Measurements from ENCODE around the gene GALNT2.

GALNT2 gene

DNA sequence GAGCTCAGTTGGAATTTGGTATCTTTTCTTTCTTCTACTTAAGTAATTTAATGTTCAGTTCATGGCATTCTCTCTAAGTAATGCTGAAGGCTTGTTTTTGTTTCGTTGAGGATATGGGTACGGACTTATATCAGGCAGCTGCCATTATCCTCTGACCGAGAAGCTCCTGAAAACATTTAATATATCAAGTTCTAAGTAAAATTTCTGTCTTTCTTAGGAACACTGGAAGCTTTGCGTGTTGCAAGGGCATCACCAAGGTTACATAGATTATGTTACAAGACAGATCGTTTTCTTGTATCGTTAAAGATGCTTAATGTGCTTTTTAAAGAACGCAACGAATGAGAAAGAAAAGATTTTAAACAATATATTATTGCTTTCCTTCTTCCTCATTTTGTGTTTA lies 1.0 kb upstream of the GALNT2 start:
- Histone ChIP-seq H3K4me1 (ENCODE audit: control insufficient read depth in 2 of 2, insufficient read depth in 1 of 2, low read depth in 1 of 2, low read length in 2 of 2) (peaks cover 6 to 18% of the 10 kb centered on the region in 2 donors), H4K91ac (ENCODE audit: low read depth, low read length, poor library complexity) (no peak overlapping the region), H2BK12ac (ENCODE audit: low read length) (no peak overlapping the region), H3K79me1 (ENCODE audit: low read depth, low read length) (peaks cover 2% of the 10 kb centered on the region), H2AK5ac (ENCODE audit: low read depth, low read length) (no peak overlapping the region), H3K4me2 (ENCODE audit: insufficient read depth, low read length, poor library complexity, severe bottlenecking) (no peak overlapping the region), H3K4ac (ENCODE audit: low read length) (no peak overlapping the region), H3K4me3 (ENCODE audit: low read length in 2 of 2) (peak overlapping the region in 1 of 2 donors; percentile 91), H3K9me3 (replicated peaks in 1 of 2; ENCODE audit: control insufficient read depth in 2 of 2, insufficient read depth in 1 of 2, low read depth in 1 of 2, low read length in 2 of 2) (peaks cover 0 to 10% of the 10 kb centered on the region in 2 donors), H3K36me3 (replicated peaks in 1 of 2; ENCODE audit: control insufficient read depth in 2 of 2, insufficient read depth in 2 of 2, low read length in 2 of 2) (no peaks in the 10 kb centered on the region), H3K9ac (ENCODE audit: low read depth, low read length, poor library complexity) (no peak overlapping the region), H2BK15ac (ENCODE audit: low read length) (no peak overlapping the region), H3K23ac (ENCODE audit: low read depth, low read length, poor library complexity) (no peak overlapping the region), H2BK5ac (ENCODE audit: low read length) (no peak overlapping the region), H2AFZ (ENCODE audit: low read length) (peak overlapping the region; percentile 88), H3K18ac (ENCODE audit: low read length) (no peak overlapping the region), H3K27ac (replicated peaks; ENCODE audit: low read length) (no peak overlapping the region), H3K14ac (ENCODE audit: low read length) (no peak overlapping the region), H3K27me3 (ENCODE audit: control insufficient read depth in 3 of 3, insufficient read depth in 3 of 3, low read depth in 1 of 3, low read length in 3 of 3) (no peaks in the 10 kb centered on the region), H4K8ac (ENCODE audit: low read depth, low read length) (no peak overlapping the region), H2BK120ac (ENCODE audit: low read depth, low read length) (no peak overlapping the region)
- no peak for DNase-seq (ENCODE audit: low spot score)
- WGBS, 2 donors (ENCODE audit: extremely low coverage in 2 of 2, insufficient read length in 2 of 2, insufficient replicate concordance in 1 of 2) = no CpG with 5 or more reads among the region's 8 CpGs

- peak overlapping the region; percentile 88 for H2AFZ ChIP-seq (ENCODE audit: low read length)
- peaks cover 0 to 8% of the 10 kb centered on the region in 2 donors for H3K9me3 ChIP-seq (replicated peaks in 1 of 2; ENCODE audit: control insufficient read depth in 2 of 2, insufficient read depth in 1 of 2, low read depth in 1 of 2, low read length in 2 of 2)
- peak overlapping the region; percentile 40 for H2AK5ac ChIP-seq (ENCODE audit: low read depth, low read length)
- H3K23ac ChIP-seq (ENCODE audit: low read depth, low read length, poor library complexity) = peak overlapping the region; percentile 65
- peak; percentile 42 for DNase-seq (ENCODE audit: low spot score)
- no peaks in the 10 kb centered on the region for H3K27me3 ChIP-seq (ENCODE audit: control insufficient read depth in 3 of 3, insufficient read depth in 3 of 3, low read depth in 1 of 3, low read length in 3 of 3)
- H4K91ac ChIP-seq (ENCODE audit: low read depth, low read length, poor library complexity) = no peak overlapping the region
- H2BK120ac ChIP-seq (ENCODE audit: low read depth, low read length) = no peak overlapping the region
- WGBS, 2 donors (ENCODE audit: extremely low coverage in 2 of 2, insufficient read length in 2 of 2, insufficient replicate concordance in 1 of 2) = no CpG with 5 or more reads among the region's 44 CpGs
- H2BK15ac ChIP-seq (ENCODE audit: low read length) = peak overlapping the region; percentile 55
- no peak overlapping the region for H2BK12ac ChIP-seq (ENCODE audit: low read length)
- H3K18ac ChIP-seq (ENCODE audit: low read length) = peak overlapping the region; percentile 93
- peaks cover 4% of the 10 kb centered on the region for H3K79me1 ChIP-seq (ENCODE audit: low read depth, low read length)
- H3K4me2 ChIP-seq (ENCODE audit: insufficient read depth, low read length, poor library complexity, severe bottlenecking) = peak overlapping the region; percentile 96
- H3K4me1 ChIP-seq (ENCODE audit: control insufficient read depth in 2 of 2, insufficient read depth in 1 of 2, low read depth in 1 of 2, low read length in 2 of 2) = peaks cover 9 to 18% of the 10 kb centered on the region in 2 donors
- H2BK5ac ChIP-seq (ENCODE audit: low read length) = peak overlapping the region; percentile 17
- no peak overlapping the region for H4K8ac ChIP-seq (ENCODE audit: low read depth, low read length)
- H3K9ac ChIP-seq (ENCODE audit: low read depth, low read length, poor library complexity) = peak overlapping the region; percentile 94
- no peak overlapping the region for H3K4ac ChIP-seq (ENCODE audit: low read length)
- H3K36me3 ChIP-seq (replicated peaks in 1 of 2; ENCODE audit: control insufficient read depth in 2 of 2, insufficient read depth in 2 of 2, low read length in 2 of 2) = no peaks in the 10 kb centered on the region
- H3K4me3 ChIP-seq (ENCODE audit: low read length in 2 of 2) = peak overlapping the region; percentile 91 to 95
- H3K14ac ChIP-seq (ENCODE audit: low read length) = peak overlapping the region; percentile 51
- peak overlapping the region; percentile 91 for H3K27ac ChIP-seq (replicated peaks; ENCODE audit: low read length)
Measured at GRCh38 chr1:230067419-230067870, 407 bp downstream of the GALNT2 start.

- Histone ChIP-seq H4K8ac (ENCODE audit: low read depth, low read length) (no peak overlapping the region), H3K27ac (replicated peaks; ENCODE audit: low read length) (peak overlapping the region; percentile 91), H3K4ac (ENCODE audit: low read length) (no peak overlapping the region), H3K4me3 (ENCODE audit: low read length in 2 of 2) (peak overlapping the region; percentile 91 to 95), H2BK15ac (ENCODE audit: low read length) (no peak overlapping the region), H3K23ac (ENCODE audit: low read depth, low read length, poor library complexity) (peak overlapping the region; percentile 65), H3K18ac (ENCODE audit: low read length) (peak overlapping the region; percentile 93), H2BK12ac (ENCODE audit: low read length) (no peak overlapping the region), H4K91ac (ENCODE audit: low read depth, low read length, poor library complexity) (no peak overlapping the region), H3K14ac (ENCODE audit: low read length) (peak overlapping the region; percentile 51), H2AK5ac (ENCODE audit: low read depth, low read length) (peak overlapping the region; percentile 40), H3K27me3 (ENCODE audit: control insufficient read depth in 3 of 3, insufficient read depth in 3 of 3, low read depth in 1 of 3, low read length in 3 of 3) (no peaks in the 10 kb centered on the region), H2AFZ (ENCODE audit: low read length) (peak overlapping the region; percentile 88), H3K36me3 (replicated peaks in 1 of 2; ENCODE audit: control insufficient read depth in 2 of 2, insufficient read depth in 2 of 2, low read length in 2 of 2) (no peaks in the 10 kb centered on the region), H2BK5ac (ENCODE audit: low read length) (peak overlapping the region; percentile 17), H3K9me3 (replicated peaks in 1 of 2; ENCODE audit: control insufficient read depth in 2 of 2, insufficient read depth in 1 of 2, low read depth in 1 of 2, low read length in 2 of 2) (peaks cover 0 to 4% of the 10 kb centered on the region in 2 donors), H2BK120ac (ENCODE audit: low read depth, low read length) (no peak overlapping the region), H3K4me1 (ENCODE audit: control insufficient read depth in 2 of 2, insufficient read depth in 1 of 2, low read depth in 1 of 2, low read length in 2 of 2) (peaks cover 9 to 18% of the 10 kb centered on the region in 2 donors), H3K9ac (ENCODE audit: low read depth, low read length, poor library complexity) (peak overlapping the region; percentile 94), H3K79me1 (ENCODE audit: low read depth, low read length) (peaks cover 6% of the 10 kb centered on the region), H3K4me2 (ENCODE audit: insufficient read depth, low read length, poor library complexity, severe bottlenecking) (peak overlapping the region; percentile 96)
- peak; percentile 45 for DNase-seq (ENCODE audit: low spot score)
- WGBS, 2 donors (ENCODE audit: extremely low coverage in 2 of 2, insufficient read length in 2 of 2, insufficient replicate concordance in 1 of 2) = no CpG with 5 or more reads among the region's 59 CpGs
Measured at GRCh38 chr1:230067871-230068620, 1.0 kb downstream of the GALNT2 start.

GRCh38 chr1:230068621-230068873 lies 1.5 kb downstream of the GALNT2 start:
- H3K27ac ChIP-seq (replicated peaks; ENCODE audit: low read length) = no peak overlapping the region
- H2BK12ac ChIP-seq (ENCODE audit: low read length) = no peak overlapping the region
- no peaks in the 10 kb centered on the region for H3K36me3 ChIP-seq (replicated peaks in 1 of 2; ENCODE audit: control insufficient read depth in 2 of 2, insufficient read depth in 2 of 2, low read length in 2 of 2)
- H3K4me2 ChIP-seq (ENCODE audit: insufficient read depth, low read length, poor library complexity, severe bottlenecking) = peak overlapping the region; percentile 96
- peaks cover 0 to 4% of the 10 kb centered on the region in 2 donors for H3K9me3 ChIP-seq (replicated peaks in 1 of 2; ENCODE audit: control insufficient read depth in 2 of 2, insufficient read depth in 1 of 2, low read depth in 1 of 2, low read length in 2 of 2)
- no peak overlapping the region for H4K91ac ChIP-seq (ENCODE audit: low read depth, low read length, poor library complexity)
- H3K18ac ChIP-seq (ENCODE audit: low read length) = no peak overlapping the region
- H3K79me1 ChIP-seq (ENCODE audit: low read depth, low read length) = peaks cover 6% of the 10 kb centered on the region
- no peak overlapping the region for H3K4ac ChIP-seq (ENCODE audit: low read length)
- no peak overlapping the region for H3K9ac ChIP-seq (ENCODE audit: low read depth, low read length, poor library complexity)
- no peak overlapping the region for H2BK120ac ChIP-seq (ENCODE audit: low read depth, low read length)
- H3K27me3 ChIP-seq (ENCODE audit: control insufficient read depth in 3 of 3, insufficient read depth in 3 of 3, low read depth in 1 of 3, low read length in 3 of 3) = no peaks in the 10 kb centered on the region
- no peak for DNase-seq (ENCODE audit: low spot score)
- H3K23ac ChIP-seq (ENCODE audit: low read depth, low read length, poor library complexity) = no peak overlapping the region
- peaks cover 9 to 18% of the 10 kb centered on the region in 2 donors for H3K4me1 ChIP-seq (ENCODE audit: control insufficient read depth in 2 of 2, insufficient read depth in 1 of 2, low read depth in 1 of 2, low read length in 2 of 2)
- no CpG with 5 or more reads among the region's 9 CpGs for WGBS, 2 donors (ENCODE audit: extremely low coverage in 2 of 2, insufficient read length in 2 of 2, insufficient replicate concordance in 1 of 2)
- H3K14ac ChIP-seq (ENCODE audit: low read length) = no peak overlapping the region
- H3K4me3 ChIP-seq (ENCODE audit: low read length in 2 of 2) = peak overlapping the region; percentile 91 to 95
- H2BK15ac ChIP-seq (ENCODE audit: low read length) = no peak overlapping the region
- H2AFZ ChIP-seq (ENCODE audit: low read length) = no peak overlapping the region
- H2BK5ac ChIP-seq (ENCODE audit: low read length) = no peak overlapping the region
- no peak overlapping the region for H2AK5ac ChIP-seq (ENCODE audit: low read depth, low read length)
- no peak overlapping the region for H4K8ac ChIP-seq (ENCODE audit: low read depth, low read length)

Measured in neuronal stem cell (in vitro differentiated cells).